HEK293 (cell line): ENCODE results near the gene WNT2.

Source experiments
- CTCF ChIA-PET: fragments of 350-600 bp; formaldehyde crosslinking; extraction: SDS; loops from one replicate; lab custom pipeline; 2021; ENCODE audit warnings: antibody characterized with exemption; lab: Yijun Ruan, JAX
- POLR2A ChIA-PET: fragments of 300-600 bp; formaldehyde crosslinking; extraction: SDS; loops from one replicate; lab custom pipeline; 2020; ENCODE audit warnings: antibody characterized with exemption, inconsistent platforms; lab: Yijun Ruan, JAX
- H3K27ac ChIP-seq: fragments of 200-500 bp; sonication (Bioruptor generic); 2 replicates; pipeline ENCODE4 v1.5.1; 2014; ENCODE audit warnings: low read depth, low read length, control low read depth, inconsistent platforms; ENCODE audit errors: extremely low read depth
- H3K36me3 ChIP-seq, 2 experiments: fragments of 200-500 bp in 1 of 2; sonication (Bioruptor generic) in 1 of 2; 1 replicate in 1 of 2; 2 replicates in 1 of 2; pipeline ENCODE4 v1.5.1; 2014 to 2017; ENCODE audit warnings: inconsistent platforms in 2 of 2, low read length in 2 of 2; ENCODE audit not compliant: control insufficient read depth in 2 of 2, insufficient read depth in 1 of 2
- H3K4me1 ChIP-seq: fragments of 200-500 bp; sonication (Bioruptor generic); 2 replicates; pipeline ENCODE4 v1.5.1; 2014; ENCODE audit warnings: mild to moderate bottlenecking, low read length, inconsistent platforms; ENCODE audit not compliant: control insufficient read depth, insufficient read depth
- H3K4me3 ChIP-seq: 2 replicates; pipeline ENCODE4 v1.5.1; 2011; ENCODE audit warnings: low read depth, mild to moderate bottlenecking, control low read depth, low read length, moderate library complexity
- H3K9me3 ChIP-seq: fragments of 200-500 bp; sonication (Bioruptor generic); 2 replicates; pipeline ENCODE4 v1.5.1; 2014; ENCODE audit warnings: low read depth, low read length, inconsistent platforms; ENCODE audit not compliant: control insufficient read depth, insufficient read depth
- EGR2 ChIP-seq: fragments of 450-650 bp; formaldehyde crosslinking; IDR thresholded peaks from 2 replicates; pipeline ENCODE4 v1.5.1; 2016; ENCODE audit warnings: low read depth, missing biosample characterization, missing genetic modification characterization
- KLF17 ChIP-seq: fragments of 450-650 bp; formaldehyde crosslinking; IDR thresholded peaks from 2 replicates; pipeline ENCODE4 v1.5.1; 2016; ENCODE audit warnings: missing biosample characterization, missing genetic modification characterization
- OSR2 ChIP-seq: fragments of 450-650 bp; formaldehyde crosslinking; IDR thresholded peaks from 2 replicates; pipeline ENCODE4 v1.5.1; 2016; ENCODE audit warnings: missing biosample characterization, missing genetic modification characterization
- PRDM6 ChIP-seq: fragments of 450-650 bp; formaldehyde crosslinking; IDR thresholded peaks from 2 replicates; pipeline ENCODE4 v1.5.1; 2017; ENCODE audit warnings: missing biosample characterization, missing genetic modification characterization
- TSHZ1 ChIP-seq: fragments of 450-650 bp; formaldehyde crosslinking; IDR thresholded peaks from 2 replicates; pipeline ENCODE4 v1.5.1; 2016; ENCODE audit warnings: missing biosample characterization, missing genetic modification characterization, borderline replicate concordance
- WT1 ChIP-seq: fragments of 450-650 bp; formaldehyde crosslinking; IDR thresholded peaks from 2 replicates; pipeline ENCODE4 v1.5.1; 2016; ENCODE audit warnings: missing biosample characterization, missing genetic modification characterization
- ZBTB11 ChIP-seq: fragments of 450-650 bp; formaldehyde crosslinking; conservative IDR thresholded peaks from 2 replicates; pipeline ENCODE4 v1.5.1; 2016; ENCODE audit warnings: low read depth, missing biosample characterization, missing genetic modification characterization
- ZNF121 ChIP-seq: fragments of 450-650 bp; formaldehyde crosslinking; IDR thresholded peaks from 2 replicates; pipeline ENCODE4 v1.5.1; 2016; ENCODE audit warnings: missing biosample characterization, missing genetic modification characterization
- ZNF175 ChIP-seq: fragments of 450-650 bp; formaldehyde crosslinking; IDR thresholded peaks from 2 replicates; pipeline ENCODE4 v1.5.1; 2016; ENCODE audit warnings: missing biosample characterization, missing genetic modification characterization
- ZNF223 ChIP-seq: fragments of 450-650 bp; formaldehyde crosslinking; IDR thresholded peaks from 2 replicates; pipeline ENCODE4 v1.5.1; 2016; ENCODE audit warnings: missing biosample characterization, missing genetic modification characterization
- ZNF335 ChIP-seq: fragments of 450-650 bp; formaldehyde crosslinking; conservative IDR thresholded peaks from 2 replicates; pipeline ENCODE4 v1.5.1; 2016; ENCODE audit warnings: missing biosample characterization, missing genetic modification characterization
- ZNF394 ChIP-seq: fragments of 450-650 bp; formaldehyde crosslinking; IDR thresholded peaks from 2 replicates; pipeline ENCODE4 v1.5.1; 2016; ENCODE audit warnings: missing biosample characterization, missing genetic modification characterization, mild to moderate bottlenecking, moderate library complexity, borderline replicate concordance
- ZNF404 ChIP-seq: fragments of 450-650 bp; formaldehyde crosslinking; IDR thresholded peaks from 2 replicates; pipeline ENCODE4 v1.5.1; 2017; ENCODE audit warnings: missing biosample characterization, missing genetic modification characterization
- ZNF600 ChIP-seq: fragments of 450-650 bp; formaldehyde crosslinking; IDR thresholded peaks from 2 replicates; pipeline ENCODE4 v1.5.1; 2016; ENCODE audit warnings: missing biosample characterization, missing genetic modification characterization
- ZNF639 ChIP-seq: fragments of 450-650 bp; formaldehyde crosslinking; IDR thresholded peaks from 2 replicates; pipeline ENCODE4 v1.5.1; 2016; ENCODE audit warnings: missing biosample characterization, missing genetic modification characterization
- ZNF76 ChIP-seq: fragments of 450-650 bp; formaldehyde crosslinking; IDR thresholded peaks from 2 replicates; pipeline ENCODE4; 2016; ENCODE audit warnings: low read depth, missing biosample characterization, missing genetic modification characterization, borderline replicate concordance
- ZSCAN16 ChIP-seq: fragments of 450-650 bp; formaldehyde crosslinking; IDR thresholded peaks from 2 replicates; pipeline ENCODE4 v1.5.1; 2016; ENCODE audit warnings: missing biosample characterization, missing genetic modification characterization

WNT2 gene

GRCh38 chr7:117250245-117250644, 72.6 kb downstream of the WNT2 start:
- CTCF ChIA-PET: no interaction called here
- H3K4me1 ChIP-seq: no peaks in the 10 kb centered on the region
- TF ChIP-seq ZNF175 (tag by site-specific recombination): no peak
- TF ChIP-seq ZNF121 (tag by site-specific recombination): peak; percentile 85; the same call in 1 of the 2 replicates
- TF ChIP-seq, all 188 proteins: peak for 1
- no peak overlapping the region for H3K4me3 ChIP-seq
- POLR2A ChIA-PET: no interaction called here
- no peaks in the 10 kb centered on the region for H3K36me3 ChIP-seq
- no peak overlapping the region for H3K27ac ChIP-seq
- no peaks in the 10 kb centered on the region for H3K9me3 ChIP-seq

GRCh38 chr7:117249696-117250095, 73.2 kb downstream of the WNT2 start:
- no peak for TF ChIP-seq ZNF404 (tag by site-specific recombination)
- no peak for TF ChIP-seq KLF17
- no peak for TF ChIP-seq ZNF335 (tag by site-specific recombination)
- TF ChIP-seq ZNF394 (tag by site-specific recombination): no peak
- no peak for TF ChIP-seq ZBTB11 (tag by site-specific recombination)
- no peak for TF ChIP-seq ZNF223 (tag by site-specific recombination)
- no peak for TF ChIP-seq ZNF639 (tag by site-specific recombination)
- TF ChIP-seq WT1 (tag by site-specific recombination): no peak
- TF ChIP-seq ZNF76 (tag by site-specific recombination): no peak
- no peak for TF ChIP-seq OSR2
- TF ChIP-seq PRDM6 (tag by site-specific recombination): no peak
- no peak for TF ChIP-seq EGR2 (tag by site-specific recombination)
- no peak for TF ChIP-seq ZSCAN16
- ChIA-PET CTCF (no interaction called here), POLR2A (no interaction called here)
- no peaks in the 10 kb centered on the region for H3K4me1 ChIP-seq
- H3K36me3 ChIP-seq: no peaks in the 10 kb centered on the region
- no peak overlapping the region for H3K4me3 ChIP-seq
- H3K27ac ChIP-seq: no peak overlapping the region
- no peaks in the 10 kb centered on the region for H3K9me3 ChIP-seq

- TF ChIP-seq TSHZ1 (tag by site-specific recombination) (no peak), ZNF600 (tag by site-specific recombination) (no peak)
- H3K27ac ChIP-seq: no peak overlapping the region
- no peaks in the 10 kb centered on the region for H3K4me1 ChIP-seq
- H3K9me3 ChIP-seq: no peaks in the 10 kb centered on the region
- H3K36me3 ChIP-seq: no peaks in the 10 kb centered on the region
- no peak overlapping the region for H3K4me3 ChIP-seq
- ChIA-PET POLR2A (no interaction called here), CTCF (no interaction called here)
Observed at GRCh38 chr7:117248829-117249228, 74.0 kb downstream of the WNT2 start.
